ENCODE measurements around the gene TPM1.

TPM1 gene

GRCh38 chr15:63043335-63044076 is 959 bp downstream of the TPM1 start:
- no peak for DNase-seq

GRCh38 chr15:63044077-63044644 is 1.6 kb downstream of the TPM1 start:
- DNase-seq, result no peak

DNA sequence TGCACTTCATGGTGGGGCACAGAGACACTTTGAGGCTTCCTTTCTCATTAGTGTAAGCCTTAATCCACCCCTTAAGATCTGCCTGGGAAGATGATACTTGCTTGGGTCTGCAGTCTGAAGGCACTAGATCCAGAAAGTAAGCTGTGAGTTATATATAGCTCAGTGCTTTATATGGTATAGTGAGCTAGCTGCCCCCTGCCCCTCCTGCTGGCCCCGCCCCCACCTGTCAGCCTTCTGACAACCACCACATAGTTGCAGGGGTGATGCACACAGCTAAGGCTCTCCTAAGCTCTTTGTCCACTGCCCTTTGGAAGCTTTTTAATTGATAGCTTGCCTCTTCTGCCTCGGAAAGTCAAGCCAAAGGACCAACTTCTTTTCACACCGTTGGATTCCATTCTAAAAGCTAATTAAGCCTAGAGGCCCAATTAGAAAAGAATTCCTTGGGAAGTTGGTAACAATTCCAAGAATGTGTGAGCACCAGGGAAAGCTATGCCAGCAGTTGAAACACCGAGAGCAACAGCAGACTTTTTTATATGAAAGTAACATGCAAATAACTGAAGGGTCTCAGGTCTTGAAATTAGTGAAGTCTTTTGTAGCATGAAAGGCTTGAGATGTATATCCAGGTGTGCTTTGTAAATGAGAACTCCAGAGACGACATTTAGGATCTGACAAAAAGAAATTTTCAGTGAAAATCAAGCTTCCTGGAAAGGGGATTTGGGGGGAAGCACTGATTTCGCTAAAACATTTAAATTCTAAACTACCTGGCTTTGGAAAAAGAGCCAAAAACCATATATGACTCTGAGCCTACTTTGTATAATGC is 2.3 kb downstream of the TPM1 start:
- no peak for DNase-seq

DNA sequence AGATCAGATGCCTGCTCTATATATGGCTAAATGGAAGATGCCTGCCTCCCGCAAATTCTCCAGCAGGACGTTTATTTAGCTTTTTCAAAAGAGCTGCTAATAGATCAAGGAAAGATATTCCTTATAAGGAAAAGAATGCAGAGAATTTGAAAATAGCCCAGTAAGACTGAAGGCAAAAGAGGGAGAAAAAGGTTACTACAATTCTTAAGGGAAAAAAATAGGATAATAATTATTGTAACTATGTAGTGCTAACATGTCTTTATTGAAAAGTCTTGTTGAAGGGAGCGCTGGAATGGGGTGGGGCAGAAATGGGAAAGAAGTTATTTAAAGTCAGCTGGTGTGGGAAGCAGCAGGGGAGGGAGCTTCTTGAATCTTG is 2.9 kb downstream of the TPM1 start:
- DNase-seq, result no peak

- DNase-seq, result no peak
Measured at GRCh38 chr15:63045879-63046278, 3.3 kb downstream of the TPM1 start.

- DNase-seq, result no peak
Measured at GRCh38 chr15:63046917-63047760, 4.6 kb downstream of the TPM1 start.

- DNase-seq, result no peak
Measured at GRCh38 chr15:63047792-63048114, 5.2 kb downstream of the TPM1 start.

DNA sequence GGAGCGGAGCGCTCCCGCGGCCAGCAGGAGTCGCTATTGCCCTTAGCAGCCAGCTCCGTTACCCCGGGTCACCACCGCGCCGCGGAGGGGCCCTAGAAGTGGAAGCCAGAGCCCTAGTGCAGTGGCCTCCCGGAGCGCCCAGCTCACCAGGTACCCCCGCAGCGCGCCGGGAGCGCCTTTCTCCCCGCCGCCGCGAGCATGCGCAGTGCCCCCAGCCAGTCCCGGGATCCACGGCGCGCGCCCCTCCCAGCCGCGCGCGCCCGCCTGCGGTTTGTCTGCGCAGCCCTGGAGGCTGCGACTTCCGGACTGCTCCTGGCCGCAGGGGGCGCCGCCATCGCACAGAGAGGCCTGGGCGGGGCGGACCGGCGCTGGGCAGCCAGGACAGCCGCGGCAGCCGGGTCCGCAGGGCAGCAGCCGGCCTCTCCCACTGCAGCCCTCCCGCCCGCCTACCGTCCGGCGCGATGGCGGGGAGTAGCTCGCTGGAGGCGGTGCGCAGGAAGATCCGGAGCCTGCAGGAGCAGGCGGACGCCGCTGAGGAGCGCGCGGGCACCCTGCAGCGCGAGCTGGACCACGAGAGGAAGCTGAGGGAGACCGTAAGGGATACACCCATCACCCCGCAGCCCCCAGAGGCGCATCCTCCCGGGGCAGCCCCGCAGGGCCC is 5.7 kb downstream of the TPM1 start:
- DNase-seq, result peak; percentile 87

GRCh38 chr15:63048776-63049665 is 6.5 kb downstream of the TPM1 start:
- peak; percentile 33 for DNase-seq

DNA sequence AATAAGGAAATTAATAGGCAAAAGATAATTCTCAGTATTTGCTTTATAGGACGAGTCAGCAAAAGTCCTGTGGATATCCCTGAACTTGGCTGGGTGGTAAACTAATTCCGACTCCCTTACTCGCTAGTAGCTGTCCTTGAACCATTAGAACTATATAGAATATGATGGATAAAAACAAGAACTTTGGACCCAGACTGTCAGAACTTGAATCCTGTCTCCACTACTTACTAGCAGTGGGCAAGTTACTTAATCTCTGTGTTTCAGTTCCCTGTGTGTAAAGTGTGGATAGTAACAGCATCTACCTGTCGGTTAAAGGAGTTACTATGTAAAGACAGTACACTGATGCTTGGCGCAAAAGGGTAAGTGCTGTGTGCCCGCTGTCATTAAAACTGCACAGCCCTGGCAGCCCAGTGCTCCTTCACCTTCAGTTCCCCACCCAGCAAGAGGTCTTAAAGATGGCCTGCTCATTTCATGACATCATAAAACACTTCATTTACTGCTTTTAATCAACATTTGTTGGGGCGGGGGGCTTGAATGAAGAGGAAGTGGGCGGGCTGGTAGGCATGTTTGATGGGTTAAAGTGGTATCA is 7.3 kb downstream of the TPM1 start:
- DNase-seq, result no peak

- no peak for DNase-seq
Measured at GRCh38 chr15:63050731-63051155, 8.2 kb downstream of the TPM1 start.

- DNase-seq, result no peak
Measured at GRCh38 chr15:63051156-63052066, 8.9 kb downstream of the TPM1 start.

- no peak for DNase-seq
Measured at GRCh38 chr15:63052077-63052841, 9.7 kb downstream of the TPM1 start.

DNA sequence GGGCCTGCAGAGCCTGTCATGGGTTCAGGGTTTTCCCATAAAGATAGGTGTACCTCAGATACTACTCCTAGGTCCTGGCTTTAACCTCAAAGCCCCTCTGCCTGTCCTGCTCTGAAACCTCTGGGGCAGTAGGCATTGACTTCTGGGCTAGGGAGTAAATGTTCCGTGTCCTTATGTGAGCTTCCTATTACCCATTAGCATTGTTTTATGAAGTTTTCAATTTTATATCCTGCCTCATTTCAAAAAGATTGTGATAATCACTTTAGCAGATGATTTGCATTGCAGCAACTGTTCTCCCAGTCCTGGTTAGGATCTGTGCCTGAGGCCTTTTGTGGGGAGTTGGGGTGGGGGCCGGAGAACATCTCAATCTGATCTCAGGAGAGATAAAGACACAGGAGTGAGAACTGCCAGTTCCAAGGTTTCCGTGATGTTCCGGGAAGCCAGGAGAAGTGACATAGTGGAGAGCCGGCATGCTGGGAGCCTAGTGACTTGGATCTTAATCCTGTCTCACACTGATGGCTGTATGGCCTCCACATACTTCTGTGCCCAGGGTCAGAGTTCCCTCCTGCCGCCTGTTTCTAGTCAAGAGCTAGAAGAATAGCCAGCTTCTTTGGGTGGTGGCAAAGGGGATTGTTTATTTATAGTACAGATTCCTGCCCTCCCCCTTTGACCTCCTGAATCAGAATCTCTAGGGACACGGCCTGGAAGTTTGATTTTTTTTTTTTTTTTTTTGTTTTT is 10.6 kb downstream of the TPM1 start:
- no peak for DNase-seq

DNA sequence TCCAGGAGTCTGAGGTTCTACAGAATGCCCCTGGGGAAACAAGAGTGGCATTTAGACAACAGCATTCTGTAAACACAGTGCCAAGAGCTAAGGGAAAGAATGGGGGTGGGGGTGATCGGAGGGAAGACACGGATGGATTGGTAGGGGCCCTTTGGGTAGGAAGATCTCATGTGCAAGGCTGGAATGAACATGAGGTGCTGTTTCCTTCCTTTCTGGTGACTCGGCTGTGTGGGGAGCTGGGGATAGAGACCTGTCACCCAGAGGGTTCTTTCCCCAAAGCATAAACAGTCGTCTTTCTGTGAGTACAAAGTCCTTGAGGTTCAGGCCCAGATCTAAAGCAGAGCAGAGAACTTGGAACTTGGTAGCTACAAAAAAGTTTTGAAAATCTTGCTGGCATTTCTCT is 11.7 kb downstream of the TPM1 start:
- DNase-seq, result no peak

- DNase-seq, result no peak
Measured at GRCh38 chr15:63054985-63055384, 12.4 kb downstream of the TPM1 start.

DNA sequence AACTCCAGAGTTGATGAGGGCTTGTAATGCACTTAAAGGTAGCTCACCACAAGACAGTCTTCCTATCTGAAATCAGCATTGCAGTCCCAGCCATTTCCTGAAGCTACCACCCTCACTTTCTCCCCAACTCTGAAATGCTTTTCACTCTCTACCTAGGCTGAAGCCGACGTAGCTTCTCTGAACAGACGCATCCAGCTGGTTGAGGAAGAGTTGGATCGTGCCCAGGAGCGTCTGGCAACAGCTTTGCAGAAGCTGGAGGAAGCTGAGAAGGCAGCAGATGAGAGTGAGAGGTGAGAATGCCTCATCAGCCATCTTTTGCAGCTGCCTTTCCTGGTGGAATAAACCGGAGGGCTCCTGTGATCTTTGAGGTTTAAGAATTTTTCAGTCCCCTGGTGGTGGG is 14.3 kb downstream of the TPM1 start:
- no peak for DNase-seq
